GM23248 (cell line): ENCODE measurements around the gene WDPCP.

Experiments
- EZH2 ChIP-seq: fragments of 200-600 bp; sonication (generic); IDR thresholded peaks from 2 replicates; pipeline ENCODE4 v1.6.1; 2018; ENCODE audit warnings: antibody characterized with exemption, mild to moderate bottlenecking; ENCODE audit not compliant: insufficient read depth, poor library complexity, severe bottlenecking
- EZH2phosphoT487 ChIP-seq: fragments of 200-600 bp; sonication (generic); IDR thresholded peaks from 2 replicates; pipeline ENCODE4 v1.6.1; 2018; ENCODE audit warnings: antibody characterized with exemption, moderate library complexity, mild to moderate bottlenecking, low read depth; ENCODE audit not compliant: insufficient read depth

DNA sequence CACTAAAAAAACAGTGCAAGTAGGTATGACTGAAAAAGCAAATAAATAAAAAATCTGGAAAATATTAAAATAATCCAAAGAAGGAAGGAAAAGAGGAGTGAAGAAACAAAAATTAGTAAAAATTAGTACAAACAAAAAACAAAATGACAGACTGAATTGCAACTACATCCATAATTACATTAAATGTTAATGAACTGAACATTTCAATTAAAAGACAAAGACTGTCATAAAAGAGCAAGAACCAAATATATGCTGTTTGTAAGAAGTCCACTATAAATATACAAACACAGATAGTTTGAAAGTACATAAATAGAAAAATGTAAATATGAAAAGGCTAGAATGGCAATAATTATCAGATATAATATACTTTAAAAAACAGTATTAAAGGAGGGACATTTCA lies 267.6 kb downstream of the WDPCP start:
- no peak for TF ChIP-seq EZH2phosphoT487
- no peak for TF ChIP-seq EZH2
